ENCODE data around the gene ZNF764.

GRCh38 chr16:30557707-30557956 is 542 bp downstream of the ZNF764 start:
- TF ChIP-seq CTCF (IDR thresholded peaks at IDR 0.05) = no peak
- no peak for TF ChIP-seq POLR2A (IDR thresholded peaks at IDR 0.05)
- TF ChIP-seq POLR2AphosphoS5 (IDR thresholded peaks at IDR 0.05; ENCODE audit: insufficient read depth in 1 of 2, low read depth in 1 of 2) = no peak
